Gastroesophageal sphincter (tissue), 3 donors: ENCODE measurements around the gene RMI1.

Source experiments
- EP300 ChIP-seq: sonication (generic); formaldehyde crosslinking; IDR thresholded peaks from one replicate; pipeline ENCODE4 v1.6.1; 2017; ENCODE audit warnings: antibody characterized with exemption, mild to moderate bottlenecking
- POLR2A ChIP-seq, 2 donors: fragments of 450-650 bp; IDR thresholded peaks; one replicate each; pipeline ENCODE4 v1.6.1; 2017; ENCODE audit warnings: antibody characterized with exemption in 2 of 2, mild to moderate bottlenecking in 2 of 2, moderate library complexity in 1 of 2
- POLR2AphosphoS5 ChIP-seq: sonication (generic); formaldehyde crosslinking; IDR thresholded peaks from one replicate; pipeline ENCODE4 v1.6.1; 2017; ENCODE audit warnings: antibody characterized with exemption
- TF ChIP-seq, protein P1 (sequence below), 4 experiments: fragments of 200-600 bp in 2 of 4; fragments of 450-650 bp in 2 of 4; sonication (generic) in 1 of 4; IDR thresholded peaks; one replicate each; pipeline ENCODE4 v1.5.1; 2017 to 2019; ENCODE audit warnings: antibody characterized with exemption in 4 of 4, mild to moderate bottlenecking in 2 of 4, moderate library complexity in 2 of 4

DNA sequence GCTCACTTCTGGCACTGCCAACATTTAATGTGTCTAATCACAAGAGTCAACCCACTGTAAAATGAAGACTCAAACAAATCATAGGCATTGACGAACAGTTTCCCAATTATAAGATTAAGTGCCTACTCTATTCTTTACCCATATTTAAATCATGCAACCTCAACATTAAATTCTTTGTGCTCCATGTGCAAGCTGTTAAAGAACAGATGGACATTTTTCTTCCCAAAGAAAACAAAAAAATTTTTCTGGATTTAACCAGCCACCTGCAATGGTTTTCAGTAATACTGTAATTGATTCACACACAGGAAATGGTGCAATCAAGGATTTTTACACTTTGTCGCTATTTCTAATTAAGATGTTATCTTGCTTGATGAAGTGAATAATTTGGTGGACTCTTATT lies 4.2 kb upstream of the RMI1 start:
- TF ChIP-seq, protein P1, sequence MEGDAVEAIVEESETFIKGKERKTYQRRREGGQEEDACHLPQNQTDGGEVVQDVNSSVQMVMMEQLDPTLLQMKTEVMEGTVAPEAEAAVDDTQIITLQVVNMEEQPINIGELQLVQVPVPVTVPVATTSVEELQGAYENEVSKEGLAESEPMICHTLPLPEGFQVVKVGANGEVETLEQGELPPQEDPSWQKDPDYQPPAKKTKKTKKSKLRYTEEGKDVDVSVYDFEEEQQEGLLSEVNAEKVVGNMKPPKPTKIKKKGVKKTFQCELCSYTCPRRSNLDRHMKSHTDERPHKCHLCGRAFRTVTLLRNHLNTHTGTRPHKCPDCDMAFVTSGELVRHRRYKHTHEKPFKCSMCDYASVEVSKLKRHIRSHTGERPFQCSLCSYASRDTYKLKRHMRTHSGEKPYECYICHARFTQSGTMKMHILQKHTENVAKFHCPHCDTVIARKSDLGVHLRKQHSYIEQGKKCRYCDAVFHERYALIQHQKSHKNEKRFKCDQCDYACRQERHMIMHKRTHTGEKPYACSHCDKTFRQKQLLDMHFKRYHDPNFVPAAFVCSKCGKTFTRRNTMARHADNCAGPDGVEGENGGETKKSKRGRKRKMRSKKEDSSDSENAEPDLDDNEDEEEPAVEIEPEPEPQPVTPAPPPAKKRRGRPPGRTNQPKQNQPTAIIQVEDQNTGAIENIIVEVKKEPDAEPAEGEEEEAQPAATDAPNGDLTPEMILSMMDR (IDR thresholded peaks at IDR 0.05): no peak
- no peak for TF ChIP-seq POLR2AphosphoS5
- no peak for TF ChIP-seq POLR2A (IDR thresholded peaks at IDR 0.05)
- no peak for TF ChIP-seq EP300
